Activated T-helper 2 cell treated with anti-CD3 and anti-CD28 coated beads, Interferon-gamma antibody, Interleukin-2, Interleukin-4, amounts not matched to agents 10 μg/mL and 5 μg/mL and 100 μg/mL, durations not matched to agents 14 hours and 24 hours and 36 hours (primary cell): Measurements from ENCODE around the gene SLC49A3. TPM values are rescaled to one million over a fixed set of nuclear protein-coding genes. Genes with fewer than 3 reads are reported as not detected.
"Not testable (repeated sequence)": the region's sequence is repeated elsewhere in the genome, so short reads cannot be mapped to it uniquely, and the experiment has no call there.

Experiments used
- DNase-seq: peaks from one replicate; pipeline ENCODE4 v3.0.0; 2021; ENCODE audit warnings: low spot score
- H3K27ac Mint-ChIP-seq: one replicate; pipeline ENCODE4 v1.8.0; 2021; ENCODE audit warnings: mixed read lengths
- H3K27me3 Mint-ChIP-seq: one replicate; pipeline ENCODE4 v1.8.0; 2021; ENCODE audit warnings: low read depth, mixed read lengths
- H3K36me3 Mint-ChIP-seq: one replicate; pipeline ENCODE4 v1.8.0; 2021; ENCODE audit warnings: low read depth, mixed read lengths
- H3K4me1 Mint-ChIP-seq: one replicate; pipeline ENCODE4 v1.8.0; 2021; ENCODE audit warnings: low read depth, mixed read lengths
- H3K4me3 Mint-ChIP-seq: one replicate; pipeline ENCODE4 v1.8.0; 2021; ENCODE audit warnings: low read depth, mild to moderate bottlenecking, moderate library complexity, mixed read lengths
- H3K9me3 Mint-ChIP-seq: one replicate; pipeline ENCODE4 v1.8.0; 2021; ENCODE audit warnings: mixed read lengths
- intact Hi-C: fragments of 100-400 bp; cut with micrococcal nuclease; formaldehyde crosslinking; loops from one replicate; pipeline ENCODE4 v1.15.1; 2023
- total RNA-seq: library from RNA; stranded (reverse); gene quantifications from 2 replicates; pipeline ENCODE4 v1.2.3, GENCODE V29; 2022

Gene SLC49A3
- total RNA-seq, 1 donor from 2014 or later = 0.50 TPM

DNA sequence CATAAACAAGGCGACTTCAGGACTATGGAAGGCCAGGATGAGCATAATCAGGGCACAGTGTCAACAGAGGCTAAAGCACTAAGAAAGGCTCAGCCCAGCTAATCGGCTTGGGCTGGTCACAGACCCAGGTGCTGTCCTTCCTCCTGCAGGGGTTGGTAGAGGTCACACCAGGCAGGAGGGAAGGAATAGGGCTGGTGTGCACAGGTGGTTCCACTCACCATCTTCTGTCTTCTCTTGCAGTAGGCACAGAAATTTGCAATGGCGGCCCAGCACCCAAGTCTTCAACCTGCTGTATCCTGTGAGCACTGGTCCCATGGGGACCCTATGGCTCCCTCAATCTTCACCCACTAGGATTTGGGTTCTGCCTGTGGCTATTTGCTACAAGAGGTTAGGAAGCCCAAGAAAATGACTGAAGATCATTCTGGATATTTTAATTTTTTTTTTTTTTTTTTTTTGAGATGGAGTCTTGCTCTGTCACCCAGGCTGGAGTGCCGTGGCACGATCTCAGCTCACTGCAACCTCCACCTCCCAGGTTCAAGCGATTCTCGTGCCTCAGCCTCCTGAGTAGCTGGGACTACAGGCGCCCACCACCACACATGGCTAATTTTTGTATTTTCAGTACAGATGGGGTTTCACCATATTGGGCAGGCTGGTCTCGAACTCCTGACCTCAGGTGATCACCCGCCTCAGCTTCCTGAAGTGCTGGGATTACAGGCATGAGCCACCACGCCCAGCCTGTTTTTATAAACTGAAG, 19.0 kb downstream of the SLC49A3 start:
- not testable (repeated sequence) for H3K4me3 Mint-ChIP-seq, H3K27me3 Mint-ChIP-seq, H3K27ac Mint-ChIP-seq, DNase-seq, H3K4me1 Mint-ChIP-seq, H3K9me3 Mint-ChIP-seq
- H3K36me3 Mint-ChIP-seq = peaks cover 30% of the 10 kb centered on the region
- intact Hi-C loops = loop anchor here (5.0 to 10.0 kb wide), 5 partner anchors 68 to 428 kb away; partner anchors contain the start of genes GAK, PIGG, TMEM175 and ZNF721

DNA sequence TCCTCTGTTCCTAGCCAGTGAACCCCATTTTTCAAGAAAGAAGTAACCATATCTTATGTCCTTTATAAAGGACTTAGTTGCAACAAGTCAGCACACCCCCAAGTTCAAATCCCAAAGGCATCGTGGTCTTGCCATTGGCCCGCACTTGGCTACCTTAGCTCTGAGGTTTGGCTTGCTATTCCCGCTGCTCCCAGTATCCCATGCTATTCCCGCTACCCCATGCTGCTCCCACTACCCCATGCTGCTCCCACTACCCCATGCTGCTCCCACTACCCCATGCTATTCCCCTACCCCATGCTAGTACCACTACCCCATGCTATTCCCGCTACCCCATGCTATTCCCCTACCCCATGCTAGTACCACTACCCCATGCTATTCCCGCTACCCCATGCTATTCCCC, 20.7 kb downstream of the SLC49A3 start:
- not testable (repeated sequence) for DNase-seq

DNA sequence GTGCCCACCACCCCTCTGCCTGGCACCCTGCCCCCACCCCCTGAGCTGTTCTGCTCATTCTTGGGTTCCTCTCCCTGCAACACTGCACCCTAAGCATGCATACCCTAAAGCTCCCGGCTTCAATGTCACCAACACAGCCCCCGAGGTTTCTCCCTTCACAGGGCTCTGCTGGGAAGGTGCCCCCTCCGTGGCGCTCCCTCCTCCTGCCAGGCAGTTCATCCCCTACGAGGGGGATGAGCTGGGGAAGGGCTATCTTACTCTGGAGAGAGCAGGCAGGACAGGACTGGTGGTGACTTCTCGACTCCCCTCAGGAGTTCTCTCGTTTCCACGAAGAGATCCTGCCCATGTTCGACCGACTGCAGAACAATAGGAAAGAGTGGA, 21.4 kb downstream of the SLC49A3 start:
- DNase-seq = no peak
- Mint-ChIP-seq H3K4me1 (peaks cover 7% of the 10 kb centered on the region), H3K27me3 (no peaks in the 10 kb centered on the region), H3K36me3 (peaks cover 19% of the 10 kb centered on the region), H3K27ac (no peak overlapping the region), H3K9me3 (no peaks in the 10 kb centered on the region), H3K4me3 (no peak overlapping the region)
- intact Hi-C loops = no loop called here

More for the DNA sequence above, 20.7 kb downstream of the SLC49A3 start:
- intact Hi-C loops, H3K4me3 Mint-ChIP-seq, H3K9me3 Mint-ChIP-seq, H3K27ac Mint-ChIP-seq, H3K4me1 Mint-ChIP-seq, H3K27me3 Mint-ChIP-seq: not testable (repeated sequence)
- peaks cover 26% of the 10 kb centered on the region for H3K36me3 Mint-ChIP-seq

DNA sequence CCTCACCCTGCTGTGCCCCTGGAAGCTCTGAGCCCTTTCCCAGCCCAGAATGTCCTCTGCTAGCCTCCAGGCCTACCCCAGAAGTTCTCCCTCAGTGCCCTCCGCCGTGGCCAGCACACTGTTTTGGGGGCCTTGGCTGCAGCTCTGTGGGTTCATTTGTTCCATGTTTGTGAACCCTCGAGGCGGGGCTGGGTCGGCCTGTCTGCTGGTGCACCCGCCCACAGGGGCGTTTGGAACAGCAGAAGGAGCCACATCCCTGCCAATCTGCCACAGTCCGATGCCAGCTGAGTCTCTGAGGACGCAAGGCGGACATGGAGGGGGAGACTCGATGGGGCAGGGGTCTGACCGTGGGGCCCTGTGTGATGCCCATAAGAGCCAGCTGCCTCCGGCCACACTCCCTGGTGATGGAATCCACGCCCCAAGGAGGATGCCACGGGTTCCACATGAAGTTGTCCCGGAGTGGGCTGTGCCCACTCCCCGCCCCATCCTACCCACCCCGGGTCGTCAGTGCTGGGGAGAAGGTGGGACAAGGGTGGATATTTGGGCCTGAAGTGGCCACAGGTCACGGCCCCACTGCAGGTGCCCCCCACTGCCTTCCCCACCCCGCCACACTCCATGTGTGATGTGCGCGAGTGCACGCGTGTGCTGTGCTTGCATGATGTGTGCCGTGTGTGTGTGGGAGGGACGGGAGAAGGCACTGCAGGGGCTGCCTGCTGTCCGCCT, 22.0 kb downstream of the SLC49A3 start:
- H3K4me1 Mint-ChIP-seq = peaks cover 7% of the 10 kb centered on the region
- H3K4me3 Mint-ChIP-seq = no peak overlapping the region
- DNase-seq = no peak
- H3K36me3 Mint-ChIP-seq = peaks cover 13% of the 10 kb centered on the region
- intact Hi-C loops = no loop called here
- H3K27ac Mint-ChIP-seq = no peak overlapping the region
- no peaks in the 10 kb centered on the region for H3K27me3 Mint-ChIP-seq
- no peaks in the 10 kb centered on the region for H3K9me3 Mint-ChIP-seq

DNA sequence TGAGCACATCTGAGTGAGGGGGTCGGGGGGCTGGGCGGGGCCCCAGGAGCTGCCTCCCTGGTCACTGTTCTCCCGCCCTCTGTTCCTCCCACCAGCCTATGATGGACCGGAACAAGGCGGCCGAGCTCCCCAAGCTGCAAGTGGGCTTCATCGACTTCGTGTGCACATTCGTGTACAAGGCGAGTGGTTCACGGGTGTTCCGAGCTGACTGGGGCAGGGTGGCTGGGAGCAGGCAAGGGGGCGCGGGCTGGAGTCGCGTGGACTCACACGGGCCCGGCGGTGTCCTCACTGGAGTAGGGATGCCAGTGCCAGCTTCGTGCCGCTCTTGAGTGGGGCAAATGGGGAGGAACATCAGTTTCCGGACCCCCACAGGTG, 22.5 kb downstream of the SLC49A3 start:
- Mint-ChIP-seq H3K27ac (no peak overlapping the region), H3K4me1 (peaks cover 7% of the 10 kb centered on the region), H3K4me3 (no peak overlapping the region), H3K36me3 (peaks cover 8% of the 10 kb centered on the region), H3K9me3 (no peaks in the 10 kb centered on the region), H3K27me3 (no peaks in the 10 kb centered on the region)
- DNase-seq = no peak
- intact Hi-C loops = no loop called here

DNA sequence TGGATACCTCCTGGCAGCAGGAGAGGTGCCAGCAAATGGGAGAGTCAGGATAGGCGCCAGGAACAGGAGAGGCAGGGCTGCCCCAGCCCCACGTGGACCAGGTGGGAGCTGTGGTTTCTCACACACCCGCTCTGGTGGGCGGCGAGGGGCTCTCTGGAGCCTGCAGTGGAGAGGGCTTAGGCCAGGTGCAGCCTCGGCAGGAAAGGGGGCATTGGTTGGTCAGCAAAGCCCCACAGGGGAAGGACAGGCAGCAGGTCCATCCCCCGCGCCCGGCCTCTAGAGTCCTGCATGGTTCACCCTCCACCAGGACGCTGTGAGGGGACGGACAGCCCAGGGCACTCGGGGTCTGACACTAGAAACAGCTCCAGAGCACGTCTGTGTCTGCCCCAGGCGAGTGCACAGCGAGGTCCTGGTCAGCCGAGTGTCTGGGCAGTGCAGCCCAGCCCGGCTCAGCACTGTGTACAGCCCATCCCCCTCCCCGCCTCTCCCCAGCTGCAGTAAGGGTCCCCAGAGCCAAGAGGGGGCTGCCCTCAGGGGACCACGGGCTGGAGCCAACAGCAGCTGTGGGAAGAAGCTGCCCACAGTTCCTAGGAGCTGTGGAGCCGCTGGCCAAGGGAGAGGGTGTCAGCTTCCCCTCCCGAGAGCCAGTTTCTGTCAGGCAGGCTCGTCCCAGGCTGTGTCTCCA, 23.1 kb downstream of the SLC49A3 start:
- intact Hi-C loops = no loop called here
- no peak overlapping the region for H3K27ac Mint-ChIP-seq
- H3K4me3 Mint-ChIP-seq = no peak overlapping the region
- no peak for DNase-seq
- peaks cover 7% of the 10 kb centered on the region for H3K4me1 Mint-ChIP-seq
- H3K36me3 Mint-ChIP-seq = peaks cover 7% of the 10 kb centered on the region
- no peaks in the 10 kb centered on the region for H3K9me3 Mint-ChIP-seq
- H3K27me3 Mint-ChIP-seq = no peaks in the 10 kb centered on the region

DNA sequence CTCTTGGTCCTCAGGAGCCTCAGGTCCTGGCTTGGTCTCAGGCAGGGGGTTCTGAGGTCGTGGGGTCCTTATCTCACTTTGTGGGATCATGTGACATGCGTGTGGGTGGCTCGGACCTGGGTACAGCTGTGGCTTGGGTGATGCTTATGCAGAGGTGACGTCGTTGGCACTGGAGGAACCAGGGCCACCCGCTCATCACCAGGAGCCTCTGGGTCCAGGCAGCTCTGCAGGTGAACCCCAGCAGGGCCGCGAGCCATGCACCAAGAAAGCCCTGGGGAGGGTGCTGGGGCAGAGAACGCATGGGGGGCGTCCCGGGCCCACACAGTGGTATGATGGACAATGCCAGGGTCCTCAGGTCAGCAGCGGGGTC, 23.6 kb downstream of the SLC49A3 start:
- Mint-ChIP-seq H3K27ac (no peak overlapping the region), H3K27me3 (no peaks in the 10 kb centered on the region), H3K4me3 (no peak overlapping the region), H3K9me3 (no peaks in the 10 kb centered on the region), H3K4me1 (peaks cover 7% of the 10 kb centered on the region), H3K36me3 (peaks cover 5% of the 10 kb centered on the region)
- intact Hi-C loops = no loop called here
- DNase-seq = no peak

DNA sequence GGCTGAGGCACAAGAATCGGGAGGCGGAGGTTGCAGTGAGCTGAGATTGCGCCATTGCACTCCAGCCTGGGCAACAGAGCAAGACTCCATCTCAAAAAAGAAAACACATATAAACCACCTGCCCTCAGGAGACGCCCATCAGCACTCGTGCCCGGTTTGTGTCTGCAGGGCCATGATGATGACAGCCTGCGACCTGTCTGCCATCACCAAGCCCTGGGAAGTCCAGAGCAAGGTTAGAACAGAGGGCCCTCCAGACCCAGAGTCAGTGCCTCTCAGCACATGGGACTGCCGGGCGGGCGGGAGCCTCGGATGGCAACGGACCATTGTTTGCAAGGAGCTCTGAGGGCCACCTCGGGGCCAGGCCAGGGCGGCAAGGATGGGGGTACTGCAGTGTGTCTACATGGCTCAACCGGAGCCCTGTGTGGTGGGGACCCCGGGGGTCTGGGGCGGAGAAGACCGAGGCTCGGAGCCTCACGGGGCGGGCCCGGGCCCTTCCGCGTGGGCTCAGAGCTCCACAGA, 24.2 kb downstream of the SLC49A3 start:
- peak overlapping the region; percentile 79 for H3K4me3 Mint-ChIP-seq
- peak overlapping the region; percentile 78 for H3K27ac Mint-ChIP-seq
- H3K4me1 Mint-ChIP-seq = peaks cover 7% of the 10 kb centered on the region
- no peaks in the 10 kb centered on the region for H3K9me3 Mint-ChIP-seq
- no peaks in the 10 kb centered on the region for H3K27me3 Mint-ChIP-seq
- intact Hi-C loops = no loop called here
- H3K36me3 Mint-ChIP-seq = peaks cover 9% of the 10 kb centered on the region
- no peak for DNase-seq

DNA sequence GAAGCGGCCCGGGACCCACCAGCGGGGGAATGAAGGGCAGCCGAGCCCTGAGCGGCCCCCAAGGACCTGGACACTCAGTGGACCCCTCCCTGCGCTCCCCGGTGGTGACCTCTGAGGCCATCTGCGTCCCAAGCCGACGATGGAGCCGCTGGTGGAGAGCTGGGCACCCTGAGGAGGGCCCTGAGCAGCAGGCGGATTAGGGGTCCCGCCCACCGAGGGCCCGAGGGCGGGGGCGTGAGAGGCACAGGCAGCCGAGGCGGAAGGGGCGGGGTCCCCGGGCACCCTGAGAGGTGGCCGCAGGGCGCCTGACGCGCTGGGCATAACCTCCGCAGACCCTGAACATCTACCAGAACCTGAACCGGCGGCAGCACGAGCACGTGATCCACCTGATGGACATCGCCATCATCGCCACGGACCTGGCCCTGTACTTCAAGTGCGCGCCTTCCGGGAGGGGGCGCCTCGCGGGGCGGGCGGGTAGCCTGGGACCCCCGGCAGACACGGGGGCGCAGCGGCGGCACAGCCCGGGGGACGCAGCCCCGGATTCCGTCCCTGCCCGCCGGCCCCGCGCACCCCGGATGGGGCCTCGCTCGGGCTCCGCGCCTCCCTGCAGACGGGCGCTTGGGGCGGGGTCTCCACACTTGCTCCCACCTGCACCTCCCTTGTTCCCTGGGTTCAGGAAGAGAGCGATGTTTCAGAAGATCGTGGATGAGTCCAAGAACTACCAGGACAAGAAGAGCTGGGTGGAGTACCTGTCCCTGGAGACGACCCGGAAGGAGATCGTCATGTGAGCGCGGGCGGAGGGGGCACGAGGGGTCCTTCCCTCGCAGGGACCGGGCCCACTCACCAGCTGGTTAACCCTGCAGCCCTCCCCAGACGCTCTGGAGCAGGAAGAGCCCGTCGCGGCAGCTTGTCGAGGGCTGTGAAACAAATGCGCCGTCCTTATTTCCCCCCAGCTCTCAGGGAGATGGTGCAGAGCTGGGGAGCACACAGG, 25.2 kb downstream of the SLC49A3 start:
- intact Hi-C loops = no loop called here
- no peaks in the 10 kb centered on the region for H3K27me3 Mint-ChIP-seq

DNA sequence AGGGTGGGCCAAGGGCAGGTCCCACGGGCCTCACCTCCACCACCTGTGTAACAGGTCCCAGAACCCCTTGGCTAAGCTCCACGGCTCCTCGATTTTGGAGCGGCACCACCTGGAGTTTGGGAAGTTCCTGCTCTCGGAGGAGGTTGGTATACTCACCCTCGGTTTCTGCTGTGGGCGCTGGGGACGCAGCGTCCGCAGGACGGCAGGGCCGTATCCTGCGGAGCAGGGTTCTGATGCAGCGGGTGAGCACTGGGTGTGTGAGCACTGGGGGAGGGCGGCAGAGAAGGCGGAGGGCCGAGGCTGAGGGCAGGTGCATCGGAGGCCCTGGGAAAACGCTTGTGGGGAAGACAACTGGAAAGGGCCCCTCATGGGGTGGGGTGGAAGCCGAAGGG, 25.9 kb downstream of the SLC49A3 start:
- peaks cover 9% of the 10 kb centered on the region for H3K36me3 Mint-ChIP-seq
- peak overlapping the region; percentile 78 for H3K27ac Mint-ChIP-seq
- no peak for DNase-seq
- H3K9me3 Mint-ChIP-seq = no peaks in the 10 kb centered on the region
- no peaks in the 10 kb centered on the region for H3K27me3 Mint-ChIP-seq
- intact Hi-C loops = no loop called here
- H3K4me1 Mint-ChIP-seq = peaks cover 7% of the 10 kb centered on the region
- peak overlapping the region; percentile 80 for H3K4me3 Mint-ChIP-seq

More for the DNA sequence above, 25.2 kb downstream of the SLC49A3 start:
- Mint-ChIP-seq H3K27ac (peak overlapping the region; percentile 78), H3K4me3 (peak overlapping the region; percentile 80), H3K4me1 (peaks cover 7% of the 10 kb centered on the region), H3K9me3 (no peaks in the 10 kb centered on the region), H3K36me3 (peaks cover 9% of the 10 kb centered on the region)
- DNase-seq = peak; percentile 64

DNA sequence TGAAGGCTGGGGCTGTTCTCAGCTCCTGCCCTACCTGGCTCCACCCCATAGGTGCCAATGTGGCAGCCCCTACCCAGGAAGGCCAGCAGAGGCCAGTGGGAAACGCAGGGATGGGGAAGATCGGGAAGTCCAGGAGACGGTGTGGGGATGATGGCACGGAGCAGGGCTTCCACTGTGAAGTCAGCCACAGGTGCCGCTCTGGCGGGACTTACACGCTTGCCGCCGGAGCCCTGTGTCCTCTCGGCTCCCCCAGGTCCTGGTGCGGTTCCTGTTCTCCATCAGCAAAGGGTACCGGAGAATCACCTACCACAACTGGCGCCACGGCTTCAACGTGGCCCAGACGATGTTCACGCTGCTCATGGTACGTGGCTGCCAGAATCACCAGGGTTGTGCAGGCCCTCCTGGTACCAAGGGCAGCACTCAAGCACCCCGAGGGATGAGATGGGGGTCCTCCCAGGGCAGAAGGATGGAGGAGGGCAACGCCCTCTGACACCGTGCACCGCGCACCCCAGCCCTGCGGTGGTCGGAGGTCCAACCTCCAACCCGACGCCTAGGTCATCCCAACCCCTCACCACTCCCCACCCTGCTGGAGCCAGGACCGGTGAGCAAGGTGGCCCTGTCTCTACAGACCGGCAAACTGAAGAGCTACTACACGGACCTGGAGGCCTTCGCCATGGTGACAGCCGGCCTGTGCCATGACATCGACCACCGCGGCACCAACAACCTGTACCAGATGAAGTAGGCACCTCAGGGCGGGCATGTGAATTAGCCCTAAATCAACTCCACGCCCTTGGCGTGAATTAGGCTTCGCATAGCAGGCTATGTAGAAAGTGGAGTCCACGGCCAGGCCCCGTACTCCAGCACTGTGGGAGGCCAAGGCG, 26.8 kb downstream of the SLC49A3 start:
- Mint-ChIP-seq H3K27ac (no peak overlapping the region), H3K4me3 (peak overlapping the region; percentile 80)
- intact Hi-C loops = no loop called here

More for the DNA sequence above, 26.8 kb downstream of the SLC49A3 start:
- H3K36me3 Mint-ChIP-seq = peaks cover 9% of the 10 kb centered on the region
- H3K4me1 Mint-ChIP-seq = peaks cover 7% of the 10 kb centered on the region
- no peaks in the 10 kb centered on the region for H3K27me3 Mint-ChIP-seq
- H3K9me3 Mint-ChIP-seq = no peaks in the 10 kb centered on the region
- DNase-seq = no peak
